PFSK-1 (cell line): ENCODE data around the gene TFG.

ENCODE experiments used
- POLR2AphosphoS5 ChIP-seq: IDR thresholded peaks from 2 replicates; pipeline ENCODE4 v1.6.1; 2012; ENCODE audit warnings: low read depth, mild to moderate bottlenecking, control low read depth, low read length, moderate library complexity
- TAF1 ChIP-seq: IDR thresholded peaks from 2 replicates; pipeline ENCODE4 v1.6.1; 2012; ENCODE audit warnings: low read length, control low read depth, borderline replicate concordance; ENCODE audit not compliant: insufficient read depth

GRCh38 chr3:100717637-100718487, 8.6 kb downstream of the TFG start:
- TF ChIP-seq TAF1: no peak
- no peak for TF ChIP-seq POLR2AphosphoS5
